Natural killer cell treated with Interleukin-12 subunit alpha and Interleukin-12 subunit beta and Interleukin-15 and Interleukin-18, amount 100 ng/mL, for 72 hours (primary cell): Measurements from ENCODE around the gene ACTR6. TPM values are rescaled to one million over a fixed set of nuclear protein-coding genes. Genes with fewer than 3 reads are reported as not detected.

Experiments
- total RNA-seq, 2 donors: library from RNA; stranded (reverse); gene quantifications; one replicate each; pipeline ENCODE4 v1.2.3, GENCODE V29; 2022

Gene ACTR6
- total RNA-seq, 2 donors from 2014 or later: 24.0 to 47.6 TPM

Other genes starting within 250 kb of the ACTR6 start
- not detected for gene ANKS1B, start 215.9 kb upstream of the ACTR6 start, total RNA-seq
- gene BLTP3B, start 57.9 kb upstream of the ACTR6 start, total RNA-seq: 10 to 100 TPM; 34.2 to 44.6 TPM
- 1 to 10 TPM in 1 of 2 donors, under 1 TPM in 1; 0.88 to 1.2 TPM for gene DEPDC4, start 66.3 kb downstream of the ACTR6 start, total RNA-seq
- 10 to 100 TPM; 33.3 to 43.5 TPM for gene SCYL2, start 66.4 kb downstream of the ACTR6 start, total RNA-seq
- gene SLC17A8, start 156.3 kb downstream of the ACTR6 start, total RNA-seq: not detected